Immature natural killer cell (primary cell): Measurements from ENCODE around the gene CNTN2. TPM values are rescaled to one million over a fixed set of nuclear protein-coding genes. Genes with fewer than 3 reads are reported as not detected.

ENCODE experiments used
- DNase-seq, 3 donors: peaks; one replicate each; pipeline ENCODE4 v3.0.0; 2022; ENCODE audit warnings: mixed read lengths in 1 of 3
- H3K27ac Mint-ChIP-seq, 6 donors: one replicate each; pipeline ENCODE4 v1.8.0; 2020; ENCODE audit warnings: mixed read lengths in 6 of 6, mild to moderate bottlenecking in 5 of 6, inconsistent platforms in 4 of 6, moderate library complexity in 3 of 6
- H3K27me3 Mint-ChIP-seq, 3 donors: one replicate each; pipeline ENCODE4 v1.8.0; 2020 to 2021; ENCODE audit warnings: low read depth in 3 of 3, mild to moderate bottlenecking in 3 of 3, mixed read lengths in 3 of 3, moderate library complexity in 3 of 3, inconsistent platforms in 1 of 3
- H3K36me3 Mint-ChIP-seq, 3 donors: one replicate each; pipeline ENCODE4 v1.8.0; 2020; ENCODE audit warnings: mixed read lengths in 3 of 3, inconsistent platforms in 2 of 3, mild to moderate bottlenecking in 2 of 3
- H3K4me1 Mint-ChIP-seq, 2 donors: one replicate each; pipeline ENCODE4 v1.8.0; 2020; ENCODE audit warnings: inconsistent platforms in 2 of 2, mild to moderate bottlenecking in 2 of 2, mixed read lengths in 2 of 2, moderate library complexity in 1 of 2
- H3K4me3 Mint-ChIP-seq, 5 donors: one replicate each; pipeline ENCODE4 v1.8.0; 2020; ENCODE audit warnings: mild to moderate bottlenecking in 5 of 5, mixed read lengths in 5 of 5, inconsistent platforms in 3 of 5, moderate library complexity in 3 of 5
- H3K9me3 Mint-ChIP-seq, 6 donors: one replicate each; pipeline ENCODE4 v1.8.0; 2020; ENCODE audit warnings: mild to moderate bottlenecking in 6 of 6, mixed read lengths in 6 of 6, inconsistent platforms in 4 of 6, moderate library complexity in 3 of 6
- polyA plus RNA-seq, 3 donors: library from polyadenylated mRNA; unstranded; fragments of 300-500 nt; fragmentation: Illumina TruSeq; gene quantifications; one replicate each; pipeline ENCODE4 v1.2.3, GENCODE V29; 2021

The CNTN2 gene
- polyA plus RNA-seq, 3 donors from 2014 or later = not detected

DNA sequence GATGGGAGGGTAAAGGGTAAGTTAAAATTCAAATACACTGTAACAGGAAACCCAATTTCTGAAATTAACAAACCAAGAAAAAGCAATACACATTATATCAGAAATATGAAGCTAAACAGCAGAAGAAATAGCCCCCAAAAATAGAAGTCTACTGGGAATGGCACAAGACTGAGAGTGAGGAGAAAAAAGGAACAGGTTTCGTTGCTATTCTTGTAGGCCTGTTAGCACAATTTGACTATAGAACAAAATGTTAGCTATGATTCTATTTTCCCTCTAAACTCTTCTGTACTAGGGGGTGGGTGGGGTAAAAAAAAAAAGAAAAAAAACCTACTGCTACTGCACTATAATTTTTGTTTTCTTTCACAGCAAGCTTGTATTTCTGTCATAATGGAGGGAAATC, 66.3 kb downstream of the CNTN2 start:
- H3K9me3 Mint-ChIP-seq = no peaks in the 10 kb centered on the region
- H3K36me3 Mint-ChIP-seq = peaks cover 12 to 41% (median 20%) of the 10 kb centered on the region in 3 donors
- H3K27ac Mint-ChIP-seq = peak overlapping the region in 2 of 6 donors; percentile 25 to 31
- peaks cover 0 to 2% (median 0%) of the 10 kb centered on the region in 3 donors for H3K27me3 Mint-ChIP-seq
- peaks cover 10 to 13% of the 10 kb centered on the region in 2 donors for H3K4me1 Mint-ChIP-seq
- no peak overlapping the region for H3K4me3 Mint-ChIP-seq
- no peak for DNase-seq

DNA sequence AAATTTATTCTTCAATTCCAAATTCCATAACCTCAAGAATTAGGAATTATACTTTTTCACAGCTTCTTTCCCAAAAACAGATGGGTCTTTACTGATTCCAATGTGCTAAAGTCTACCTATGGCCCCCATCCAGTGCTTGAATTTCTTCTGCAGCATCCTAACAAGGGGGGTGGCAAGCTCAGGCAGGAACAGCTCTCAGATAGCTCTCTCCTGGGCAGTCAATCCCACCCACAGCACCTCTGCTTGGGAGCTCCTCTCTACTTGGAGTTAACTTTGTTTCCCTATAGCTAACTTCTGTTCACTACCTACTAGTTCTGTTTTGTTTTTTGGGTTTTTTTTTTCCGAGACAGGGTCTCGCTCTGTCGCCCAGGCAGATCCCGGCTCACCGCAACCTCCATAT, 66.7 kb downstream of the CNTN2 start:
- no peak overlapping the region for H3K4me3 Mint-ChIP-seq
- no peak overlapping the region for H3K27ac Mint-ChIP-seq
- no peaks in the 10 kb centered on the region for H3K27me3 Mint-ChIP-seq
- peaks cover 10 to 14% of the 10 kb centered on the region in 2 donors for H3K4me1 Mint-ChIP-seq
- no peak for DNase-seq
- peaks cover 10 to 42% (median 20%) of the 10 kb centered on the region in 3 donors for H3K36me3 Mint-ChIP-seq
- no peaks in the 10 kb centered on the region for H3K9me3 Mint-ChIP-seq

DNA sequence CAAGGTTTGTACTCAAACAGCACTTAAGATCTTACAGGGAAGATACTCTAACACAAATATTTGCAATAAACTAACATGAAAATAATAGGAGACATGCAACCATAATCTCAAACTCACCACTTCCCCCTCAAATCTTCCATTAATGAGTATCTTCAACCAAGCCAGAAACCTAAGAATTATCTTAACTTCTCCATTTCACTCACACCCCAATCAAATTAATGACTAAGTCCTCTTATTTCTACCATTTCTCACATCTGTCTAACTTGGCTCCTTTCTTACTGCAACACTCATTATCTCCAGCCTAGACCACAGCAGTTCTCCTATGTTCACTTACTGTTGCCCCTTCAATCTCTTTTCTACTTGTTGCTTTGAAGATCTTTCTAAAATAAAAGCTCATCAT, 68.3 kb downstream of the CNTN2 start:
- no peak for DNase-seq
- H3K36me3 Mint-ChIP-seq = peaks cover 10 to 33% (median 12%) of the 10 kb centered on the region in 3 donors
- no peak overlapping the region for H3K27ac Mint-ChIP-seq
- no peaks in the 10 kb centered on the region for H3K27me3 Mint-ChIP-seq
- no peak overlapping the region for H3K4me3 Mint-ChIP-seq
- H3K9me3 Mint-ChIP-seq = no peaks in the 10 kb centered on the region
- peaks cover 5 to 23% of the 10 kb centered on the region in 2 donors for H3K4me1 Mint-ChIP-seq

DNA sequence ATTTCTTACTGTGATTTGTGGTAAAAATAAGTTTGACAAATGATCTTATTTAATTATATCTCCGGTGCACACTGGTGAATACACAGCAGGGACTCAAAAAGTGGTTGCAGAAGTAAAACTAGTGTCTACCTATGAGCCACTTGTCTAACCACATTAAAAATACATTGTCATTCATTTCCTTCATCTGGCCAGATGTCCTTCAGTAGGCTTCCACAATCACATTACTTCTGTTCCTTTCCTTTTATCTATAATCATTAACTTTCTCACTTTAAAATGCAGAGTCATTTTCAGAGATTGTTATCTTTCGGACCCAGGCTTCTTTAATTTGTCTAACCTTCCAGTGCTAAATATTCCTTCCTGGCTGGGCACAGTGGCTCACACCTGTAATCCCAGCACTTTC, 75.7 kb downstream of the CNTN2 start:
- DNase-seq = no peak
- peak overlapping the region in 2 of 5 donors; percentile 38 to 54 for H3K4me3 Mint-ChIP-seq
- peak overlapping the region in 3 of 6 donors; percentile 23 to 70 (median 36) for H3K27ac Mint-ChIP-seq
- no peaks in the 10 kb centered on the region for H3K9me3 Mint-ChIP-seq
- H3K27me3 Mint-ChIP-seq = peaks cover 3 to 5% (median 4%) of the 10 kb centered on the region in 3 donors
- peaks cover 4 to 11% (median 5%) of the 10 kb centered on the region in 3 donors for H3K36me3 Mint-ChIP-seq
- H3K4me1 Mint-ChIP-seq = peaks cover 45 to 67% of the 10 kb centered on the region in 2 donors

DNA sequence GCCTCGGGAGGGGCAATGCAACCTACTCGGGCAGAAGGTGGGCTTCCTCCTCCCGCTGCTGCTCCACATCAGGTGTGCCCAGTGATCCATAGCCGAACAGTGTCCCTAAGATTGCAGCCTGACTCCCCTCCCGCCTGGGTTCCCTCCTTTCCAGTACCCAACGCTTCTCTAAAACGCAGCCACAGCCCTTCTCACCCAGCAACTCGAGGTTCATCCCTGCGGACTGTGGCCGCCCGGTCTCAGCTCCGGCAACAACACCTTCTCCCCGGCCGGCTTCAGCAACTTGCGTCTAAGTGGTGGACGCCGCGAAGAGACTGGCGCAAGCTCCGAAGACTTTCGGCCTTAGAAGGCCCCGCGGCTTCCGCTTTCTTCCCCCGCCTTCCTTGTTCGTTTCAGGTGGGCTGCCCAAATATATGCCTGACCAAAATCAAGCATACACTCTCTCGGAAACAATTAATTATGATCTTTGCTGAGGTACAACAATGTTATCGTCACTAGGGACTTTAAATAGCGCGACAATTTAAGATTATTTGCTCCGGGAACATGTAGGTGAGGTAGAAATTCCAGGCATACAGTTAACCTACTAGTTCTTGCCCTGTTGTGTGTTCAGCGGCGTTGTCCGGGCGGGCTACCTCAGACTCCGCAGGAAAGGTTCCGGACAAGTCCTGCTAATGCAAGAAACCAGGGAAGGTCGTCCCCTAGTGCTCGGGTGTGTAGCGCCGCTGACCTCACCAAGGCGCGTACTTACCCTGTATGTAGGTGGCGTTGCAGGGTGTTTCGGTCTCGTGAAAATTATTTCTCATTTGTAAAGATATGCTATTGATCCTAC, 78.9 kb downstream of the CNTN2 start, which contains the start of gene RBBP5:
RBBP5 (minus strand) TSS at position 319 of the 829 bp plus-strand sequence; CDS start at position 214, 105 bp downstream.
- Mint-ChIP-seq H3K27me3 (peaks cover 4 to 5% (median 5%) of the 10 kb centered on the region in 3 donors), H3K9me3 (no peaks in the 10 kb centered on the region), H3K4me1 (peaks cover 41 to 52% of the 10 kb centered on the region in 2 donors), H3K4me3 (peak within 1 kb of the TSS; percentile 96 to 98 (median 97)), H3K36me3 (peaks cover 0 to 5% (median 3%) of the 10 kb centered on the region in 3 donors), H3K27ac (peak within 1 kb of the TSS; percentile 99 to 100 (median 100))
- peak; percentile 97 to 98 (median 97) for DNase-seq

DNA sequence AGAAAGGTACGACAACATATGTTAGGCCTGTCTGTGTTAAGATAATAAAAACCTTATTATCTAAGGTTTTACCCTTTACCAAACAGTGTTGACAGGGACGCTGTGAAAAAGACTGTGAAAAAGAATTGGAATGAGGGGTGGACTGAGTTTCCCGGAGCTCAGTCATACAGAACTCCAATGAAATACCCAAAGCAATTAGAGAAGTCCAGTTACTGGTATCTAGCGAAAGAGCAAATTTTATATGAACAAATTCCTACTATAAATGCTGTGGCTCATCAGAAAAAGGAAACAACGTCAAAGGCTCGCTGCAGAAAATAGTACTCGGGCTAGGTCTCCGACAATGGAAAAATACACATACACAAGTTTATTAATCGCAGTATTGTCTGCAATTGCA, 79.5 kb downstream of the CNTN2 start:
- Mint-ChIP-seq H3K27ac (peak overlapping the region; percentile 99 to 100 (median 100)), H3K4me3 (peak overlapping the region; percentile 96 to 98 (median 97))

DNA sequence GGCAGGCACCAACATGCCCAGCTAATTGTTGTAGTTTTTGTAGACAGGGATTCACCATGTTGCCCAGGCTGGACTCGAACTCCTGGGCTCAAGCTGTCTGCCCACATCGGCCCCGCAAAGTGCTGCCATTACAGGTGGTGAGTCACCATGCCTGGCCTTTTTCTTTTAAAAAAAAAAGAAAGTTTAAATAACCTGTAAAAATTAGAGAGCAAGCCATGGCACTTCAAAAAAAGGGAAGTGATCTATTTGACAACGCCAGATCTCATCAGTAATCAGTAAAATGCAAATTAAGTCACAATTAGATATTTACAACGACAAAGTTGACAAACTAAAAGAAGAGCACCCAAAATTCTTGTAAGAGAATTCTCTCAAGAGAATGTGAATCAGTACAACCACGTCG, 81.7 kb downstream of the CNTN2 start:
- no peak for DNase-seq
- no peaks in the 10 kb centered on the region for H3K36me3 Mint-ChIP-seq
- H3K9me3 Mint-ChIP-seq = no peaks in the 10 kb centered on the region
- peaks cover 2 to 5% (median 5%) of the 10 kb centered on the region in 3 donors for H3K27me3 Mint-ChIP-seq
- H3K4me3 Mint-ChIP-seq = no peak overlapping the region
- H3K27ac Mint-ChIP-seq = no peak overlapping the region
- H3K4me1 Mint-ChIP-seq = peaks cover 31 to 34% of the 10 kb centered on the region in 2 donors

More for the DNA sequence above, 79.5 kb downstream of the CNTN2 start:
- DNase-seq = no peak
- peaks cover 0 to 5% (median 3%) of the 10 kb centered on the region in 3 donors for H3K36me3 Mint-ChIP-seq
- no peaks in the 10 kb centered on the region for H3K9me3 Mint-ChIP-seq
- peaks cover 41 to 52% of the 10 kb centered on the region in 2 donors for H3K4me1 Mint-ChIP-seq
- peaks cover 4 to 5% (median 5%) of the 10 kb centered on the region in 3 donors for H3K27me3 Mint-ChIP-seq

DNA sequence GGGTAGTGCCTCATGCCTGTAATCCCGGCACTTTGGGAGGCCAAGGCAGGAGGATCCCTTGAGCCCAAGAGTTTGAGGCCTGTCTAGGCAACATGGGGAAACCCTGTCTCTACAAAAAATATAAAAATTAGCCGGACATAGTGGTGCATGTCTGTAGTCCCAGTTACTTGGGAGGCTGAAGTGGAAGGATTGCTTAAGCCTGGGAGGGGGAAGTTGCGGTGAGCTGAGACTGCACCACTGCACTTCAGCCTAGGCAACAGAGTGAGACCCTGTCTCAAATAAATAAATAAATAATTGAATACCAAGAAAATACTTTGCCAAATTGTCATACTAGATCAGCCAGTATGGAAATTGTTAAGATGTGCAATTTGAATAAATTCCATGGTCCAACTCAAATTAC, 84.6 kb downstream of the CNTN2 start:
- H3K27ac Mint-ChIP-seq = no peak overlapping the region
- no peaks in the 10 kb centered on the region for H3K9me3 Mint-ChIP-seq
- DNase-seq = no peak
- peaks cover 0 to 4% (median 0%) of the 10 kb centered on the region in 3 donors for H3K27me3 Mint-ChIP-seq
- H3K36me3 Mint-ChIP-seq = no peaks in the 10 kb centered on the region
- H3K4me1 Mint-ChIP-seq = peaks cover 4 to 5% of the 10 kb centered on the region in 2 donors
- no peak overlapping the region for H3K4me3 Mint-ChIP-seq

Other genes with a start within 250 kb of the CNTN2 start
- not detected for gene NFASC, start 172.3 kb upstream of the CNTN2 start, polyA plus RNA-seq
- under 1 TPM; 0.24 to 0.79 (median 0.40) TPM for gene TMEM81, start 41.2 kb downstream of the CNTN2 start, polyA plus RNA-seq
- gene RBBP5, start 78.8 kb downstream of the CNTN2 start, polyA plus RNA-seq = 10 to 100 TPM; 11.2 to 20.1 (median 15.5) TPM
- 1 to 10 TPM; 2.9 to 8.3 (median 3.6) TPM for gene DSTYK, start 168.5 kb downstream of the CNTN2 start, polyA plus RNA-seq
- 1 to 10 TPM in 1 of 3 donors, under 1 TPM in 1, not detected in 1; 0.50 to 1.1 TPM for gene TMCC2, start 184.7 kb downstream of the CNTN2 start, polyA plus RNA-seq